ENCODE data around the gene IL5. TPM values are rescaled to one million over a fixed set of nuclear protein-coding genes. Genes with fewer than 3 reads are reported as not detected.
A peak's percentile ranks its signal among the peaks of the same experiment; 100 is the strongest.

IL5 gene
- total and polyA plus RNA-seq, 2 of the 13 experiments (the other 11 are each of a cell fraction or from before 2014, with no cell fraction given): not detected

- TF ChIP-seq RXRB (CRISPR knock-in tag; IDR thresholded peaks at IDR 0.05; ENCODE audit: borderline replicate concordance) (peak; percentile 42; the same call in 1 of the 2 replicates), AGO1 (IDR thresholded peaks at IDR 0.05; ENCODE audit: low read depth, low read length, poor library complexity, severe bottlenecking) (no peak), SNRNP70 (IDR thresholded peaks at IDR 0.05; ENCODE audit: low read depth, low read length) (no peak), MZF1 (CRISPR knock-in tag; IDR thresholded peaks at IDR 0.05; ENCODE audit: borderline replicate concordance) (no peak), ADNP (CRISPR knock-in tag; IDR thresholded peaks at IDR 0.05) (no peak), NCOR1 (IDR thresholded peaks at IDR 0.05; ENCODE audit: borderline replicate concordance, low read length) (no peak), ZNF747 (CRISPR knock-in tag; IDR thresholded peaks at IDR 0.05; ENCODE audit: borderline replicate concordance) (0 out of 2 replicates have a peak, but pooled peaks have one; percentile 61), CREM (IDR thresholded peaks at IDR 0.05) (peak; percentile 30; the same call in 1 of the 2 replicates), CREM (CRISPR knock-in tag; IDR thresholded peaks at IDR 0.05) (no peak), PHF5A (CRISPR knock-in tag; IDR thresholded peaks at IDR 0.05; ENCODE audit: low read depth, unreplicated experiment) (no peak), ZNF292 (CRISPR knock-in tag; IDR thresholded peaks at IDR 0.05; ENCODE audit: borderline replicate concordance, low read depth) (0 out of 2 replicates have a peak, but pooled peaks have one; percentile 25), ZNF879 (CRISPR knock-in tag; IDR thresholded peaks at IDR 0.05) (no peak), TEAD3 (CRISPR knock-in tag; optimal IDR thresholded peaks at IDR 0.05; ENCODE audit: borderline replicate concordance) (no peak), ZNF326 (CRISPR knock-in tag; IDR thresholded peaks at IDR 0.05; ENCODE audit: borderline replicate concordance) (no peak), ZNF883 (CRISPR knock-in tag; IDR thresholded peaks at IDR 0.05; ENCODE audit: not compliant biosample characterization) (peak; percentile 39), ZNF44 (CRISPR knock-in tag; IDR thresholded peaks at IDR 0.05) (no peak), POLR2AphosphoS2 (IDR thresholded peaks at IDR 0.05; ENCODE audit: low read depth, low read length) (no peak), DNMT1 (CRISPR knock-in tag; IDR thresholded peaks at IDR 0.05) (no peak), GLI4 (CRISPR knock-in tag; IDR thresholded peaks at IDR 0.05; ENCODE audit: borderline replicate concordance) (0 out of 2 replicates have a peak, but pooled peaks have one; percentile 40)
- TF ChIP-seq, protein P1, sequence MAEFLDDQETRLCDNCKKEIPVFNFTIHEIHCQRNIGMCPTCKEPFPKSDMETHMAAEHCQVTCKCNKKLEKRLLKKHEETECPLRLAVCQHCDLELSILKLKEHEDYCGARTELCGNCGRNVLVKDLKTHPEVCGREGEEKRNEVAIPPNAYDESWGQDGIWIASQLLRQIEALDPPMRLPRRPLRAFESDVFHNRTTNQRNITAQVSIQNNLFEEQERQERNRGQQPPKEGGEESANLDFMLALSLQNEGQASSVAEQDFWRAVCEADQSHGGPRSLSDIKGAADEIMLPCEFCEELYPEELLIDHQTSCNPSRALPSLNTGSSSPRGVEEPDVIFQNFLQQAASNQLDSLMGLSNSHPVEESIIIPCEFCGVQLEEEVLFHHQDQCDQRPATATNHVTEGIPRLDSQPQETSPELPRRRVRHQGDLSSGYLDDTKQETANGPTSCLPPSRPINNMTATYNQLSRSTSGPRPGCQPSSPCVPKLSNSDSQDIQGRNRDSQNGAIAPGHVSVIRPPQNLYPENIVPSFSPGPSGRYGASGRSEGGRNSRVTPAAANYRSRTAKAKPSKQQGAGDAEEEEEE (CRISPR knock-in tag; IDR thresholded peaks at IDR 0.05; ENCODE audit: borderline replicate concordance): no peak
- TF ChIP-seq, protein P2, sequence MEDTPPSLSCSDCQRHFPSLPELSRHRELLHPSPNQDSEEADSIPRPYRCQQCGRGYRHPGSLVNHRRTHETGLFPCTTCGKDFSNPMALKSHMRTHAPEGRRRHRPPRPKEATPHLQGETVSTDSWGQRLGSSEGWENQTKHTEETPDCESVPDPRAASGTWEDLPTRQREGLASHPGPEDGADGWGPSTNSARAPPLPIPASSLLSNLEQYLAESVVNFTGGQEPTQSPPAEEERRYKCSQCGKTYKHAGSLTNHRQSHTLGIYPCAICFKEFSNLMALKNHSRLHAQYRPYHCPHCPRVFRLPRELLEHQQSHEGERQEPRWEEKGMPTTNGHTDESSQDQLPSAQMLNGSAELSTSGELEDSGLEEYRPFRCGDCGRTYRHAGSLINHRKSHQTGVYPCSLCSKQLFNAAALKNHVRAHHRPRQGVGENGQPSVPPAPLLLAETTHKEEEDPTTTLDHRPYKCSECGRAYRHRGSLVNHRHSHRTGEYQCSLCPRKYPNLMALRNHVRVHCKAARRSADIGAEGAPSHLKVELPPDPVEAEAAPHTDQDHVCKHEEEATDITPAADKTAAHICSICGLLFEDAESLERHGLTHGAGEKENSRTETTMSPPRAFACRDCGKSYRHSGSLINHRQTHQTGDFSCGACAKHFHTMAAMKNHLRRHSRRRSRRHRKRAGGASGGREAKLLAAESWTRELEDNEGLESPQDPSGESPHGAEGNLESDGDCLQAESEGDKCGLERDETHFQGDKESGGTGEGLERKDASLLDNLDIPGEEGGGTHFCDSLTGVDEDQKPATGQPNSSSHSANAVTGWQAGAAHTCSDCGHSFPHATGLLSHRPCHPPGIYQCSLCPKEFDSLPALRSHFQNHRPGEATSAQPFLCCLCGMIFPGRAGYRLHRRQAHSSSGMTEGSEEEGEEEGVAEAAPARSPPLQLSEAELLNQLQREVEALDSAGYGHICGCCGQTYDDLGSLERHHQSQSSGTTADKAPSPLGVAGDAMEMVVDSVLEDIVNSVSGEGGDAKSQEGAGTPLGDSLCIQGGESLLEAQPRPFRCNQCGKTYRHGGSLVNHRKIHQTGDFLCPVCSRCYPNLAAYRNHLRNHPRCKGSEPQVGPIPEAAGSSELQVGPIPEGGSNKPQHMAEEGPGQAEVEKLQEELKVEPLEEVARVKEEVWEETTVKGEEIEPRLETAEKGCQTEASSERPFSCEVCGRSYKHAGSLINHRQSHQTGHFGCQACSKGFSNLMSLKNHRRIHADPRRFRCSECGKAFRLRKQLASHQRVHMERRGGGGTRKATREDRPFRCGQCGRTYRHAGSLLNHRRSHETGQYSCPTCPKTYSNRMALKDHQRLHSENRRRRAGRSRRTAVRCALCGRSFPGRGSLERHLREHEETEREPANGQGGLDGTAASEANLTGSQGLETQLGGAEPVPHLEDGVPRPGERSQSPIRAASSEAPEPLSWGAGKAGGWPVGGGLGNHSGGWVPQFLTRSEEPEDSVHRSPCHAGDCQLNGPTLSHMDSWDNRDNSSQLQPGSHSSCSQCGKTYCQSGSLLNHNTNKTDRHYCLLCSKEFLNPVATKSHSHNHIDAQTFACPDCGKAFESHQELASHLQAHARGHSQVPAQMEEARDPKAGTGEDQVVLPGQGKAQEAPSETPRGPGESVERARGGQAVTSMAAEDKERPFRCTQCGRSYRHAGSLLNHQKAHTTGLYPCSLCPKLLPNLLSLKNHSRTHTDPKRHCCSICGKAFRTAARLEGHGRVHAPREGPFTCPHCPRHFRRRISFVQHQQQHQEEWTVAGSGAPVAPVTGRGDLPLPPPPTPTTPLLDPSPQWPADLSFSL (CRISPR knock-in tag; IDR thresholded peaks at IDR 0.05): no peak
- TF ChIP-seq, protein P3, sequence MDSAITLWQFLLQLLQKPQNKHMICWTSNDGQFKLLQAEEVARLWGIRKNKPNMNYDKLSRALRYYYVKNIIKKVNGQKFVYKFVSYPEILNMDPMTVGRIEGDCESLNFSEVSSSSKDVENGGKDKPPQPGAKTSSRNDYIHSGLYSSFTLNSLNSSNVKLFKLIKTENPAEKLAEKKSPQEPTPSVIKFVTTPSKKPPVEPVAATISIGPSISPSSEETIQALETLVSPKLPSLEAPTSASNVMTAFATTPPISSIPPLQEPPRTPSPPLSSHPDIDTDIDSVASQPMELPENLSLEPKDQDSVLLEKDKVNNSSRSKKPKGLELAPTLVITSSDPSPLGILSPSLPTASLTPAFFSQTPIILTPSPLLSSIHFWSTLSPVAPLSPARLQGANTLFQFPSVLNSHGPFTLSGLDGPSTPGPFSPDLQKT (CRISPR knock-in tag; IDR thresholded peaks at IDR 0.05; ENCODE audit: borderline replicate concordance): no peak
Measured at GRCh38 chr5:132495667-132496190, 47.6 kb downstream of the IL5 start (continued).

Measured in HepG2 (cell line).